WTC11 (cell line): ENCODE measurements around the gene PPP1R37. TPM values are rescaled to one million over a fixed set of nuclear protein-coding genes. Genes with fewer than 3 reads are reported as not detected.

Source experiments
- ATAC-seq: fragments of 200-7000 bp; cut with Tn5 transposase; 2 replicates; pipeline ENCODE4 v1.10.0; 2021; ENCODE audit warnings: mild to moderate bottlenecking, moderate library complexity
- CTCF ChIA-PET: fragments of 300-600 bp; sonication (Branson Sonifier 250); formaldehyde crosslinking; loops from one replicate; lab custom pipeline; 2021; ENCODE audit warnings: antibody characterized with exemption; lab: Charles Lee
- POLR2A ChIA-PET: fragments of 350-600 bp; sonication (Branson Sonifier 250); formaldehyde crosslinking; loops from one replicate; lab custom pipeline; 2021; ENCODE audit warnings: antibody characterized with exemption; lab: Charles Lee
- DNase-seq: peaks from one replicate; pipeline ENCODE4 v3.0.0; 2021; ENCODE audit warnings: low spot score
- H3K27ac Mint-ChIP-seq: 2 replicates; pipeline ENCODE4 v1.8.0; 2021; ENCODE audit warnings: mixed read lengths
- H3K27me3 Mint-ChIP-seq: 2 replicates; pipeline ENCODE4 v1.8.0; 2021; ENCODE audit warnings: low read depth, mild to moderate bottlenecking, moderate library complexity, mixed read lengths
- H3K36me3 Mint-ChIP-seq: 2 replicates; pipeline ENCODE4 v1.8.0; 2021; ENCODE audit warnings: mixed read lengths
- H3K4me1 Mint-ChIP-seq: 2 replicates; pipeline ENCODE4 v1.8.0; 2022; ENCODE audit warnings: mixed read lengths
- H3K4me3 Mint-ChIP-seq: 2 replicates; pipeline ENCODE4 v1.8.0; 2021; ENCODE audit warnings: mild to moderate bottlenecking, moderate library complexity, mixed read lengths
- H3K9me3 Mint-ChIP-seq: 2 replicates; pipeline ENCODE4 v1.8.0; 2021; ENCODE audit warnings: mixed read lengths
- AR ChIP-seq: fragments of 250-450 bp; sonication (Bioruptor Pico); IDR thresholded peaks from 2 replicates; pipeline ENCODE4 v1.9.0; 2021; ENCODE audit warnings: mild to moderate bottlenecking
- E2F4 ChIP-seq: sonication (generic); formaldehyde crosslinking; IDR thresholded peaks from 2 replicates; pipeline ENCODE4 v1.8.1; 2022; ENCODE audit warnings: low read depth, mild to moderate bottlenecking, moderate library complexity, missing genetic modification reagents, borderline replicate concordance
- FOXP1 ChIP-seq: sonication (generic); formaldehyde crosslinking; IDR thresholded peaks from 2 replicates; pipeline ENCODE4 v1.8.0; 2022; ENCODE audit warnings: missing genetic modification reagents, mild to moderate bottlenecking, moderate library complexity, borderline replicate concordance
- GRHL2 ChIP-seq: fragments of 250-450 bp; sonication (Bioruptor Pico); IDR thresholded peaks from 2 replicates; pipeline ENCODE4 v1.8.0; 2022; ENCODE audit warnings: mild to moderate bottlenecking, moderate library complexity; ENCODE audit not compliant: insufficient replicate concordance, severe bottlenecking
- KAT7 ChIP-seq: sonication (generic); formaldehyde crosslinking; IDR thresholded peaks from 2 replicates; pipeline ENCODE4 v1.8.1; 2023; ENCODE audit warnings: missing genetic modification reagents, mild to moderate bottlenecking, borderline replicate concordance
- MLX ChIP-seq: sonication (generic); formaldehyde crosslinking; IDR thresholded peaks from 2 replicates; pipeline ENCODE4 v1.8.1; 2023; ENCODE audit warnings: mild to moderate bottlenecking, missing genetic modification reagents, moderate library complexity
- NFE2L1 ChIP-seq: sonication (generic); formaldehyde crosslinking; IDR thresholded peaks from 2 replicates; pipeline ENCODE4 v1.8.1; 2023; ENCODE audit warnings: missing genetic modification reagents
- RORB ChIP-seq: fragments of 250-450 bp; sonication (Bioruptor Pico); IDR thresholded peaks from 2 replicates; pipeline ENCODE4 v1.9.0; 2021; ENCODE audit warnings: mild to moderate bottlenecking
- SP1 ChIP-seq: sonication (generic); formaldehyde crosslinking; conservative IDR thresholded peaks from 2 replicates; pipeline ENCODE4 v1.8.1; 2022; ENCODE audit warnings: missing genetic modification reagents
- TEAD4 ChIP-seq: sonication (generic); formaldehyde crosslinking; IDR thresholded peaks from 2 replicates; pipeline ENCODE4 v1.8.0; 2022; ENCODE audit warnings: mild to moderate bottlenecking, missing genetic modification reagents
- TP53 ChIP-seq: sonication (generic); formaldehyde crosslinking; IDR thresholded peaks from 2 replicates; pipeline ENCODE4 v1.8.1; 2023; ENCODE audit warnings: mild to moderate bottlenecking, missing genetic modification reagents
- ZMAT4 ChIP-seq: fragments of 250-450 bp; sonication (Bioruptor Pico); IDR thresholded peaks from 2 replicates; pipeline ENCODE4 v1.9.0; 2021; ENCODE audit warnings: mild to moderate bottlenecking
- ZNF121 ChIP-seq: sonication (generic); formaldehyde crosslinking; IDR thresholded peaks from 2 replicates; pipeline ENCODE4 v1.8.0; 2023; ENCODE audit warnings: missing genetic modification reagents
- ZNF138 ChIP-seq: sonication (generic); formaldehyde crosslinking; conservative IDR thresholded peaks from 2 replicates; pipeline ENCODE4 v1.8.1; 2022; ENCODE audit warnings: mild to moderate bottlenecking, moderate library complexity, missing genetic modification reagents
- ZSCAN18 ChIP-seq: fragments of 250-450 bp; sonication (Bioruptor Pico); IDR thresholded peaks from 2 replicates; pipeline ENCODE4 v2.1.2; 2022; ENCODE audit warnings: mild to moderate bottlenecking, moderate library complexity
- total RNA-seq: library from RNA; stranded (reverse); gene quantifications from 3 replicates; pipeline ENCODE4 v1.2.3, GENCODE V29; 2021
- TF ChIP-seq, protein P1 (sequence below): fragments of 250-450 bp; sonication (Bioruptor Pico); conservative IDR thresholded peaks from 2 replicates; pipeline ENCODE4 v1.9.0; 2021; ENCODE audit warnings: mild to moderate bottlenecking
- TF ChIP-seq, protein P2 (sequence below): fragments of 200-600 bp; IDR thresholded peaks from 2 replicates; pipeline ENCODE4 v1.8.0; 2022; ENCODE audit warnings: antibody characterized with exemption
- TF ChIP-seq, protein P3 (sequence below): sonication (generic); formaldehyde crosslinking; IDR thresholded peaks from 2 replicates; pipeline ENCODE4 v1.8.0; 2022; ENCODE audit warnings: missing genetic modification reagents

PPP1R37 gene
- total RNA-seq, 1 experiment from 2014 or later = 35.4 TPM

GRCh38 chr19:45125360-45125759, 32.4 kb downstream of the PPP1R37 start:
- ChIA-PET CTCF (interaction anchor here (0.6 to 2.5 kb wide), 25 partner anchors 7 to 402 kb away, joined by 3 to 19 read pairs (median 6); partner anchors contain the start of genes BLOC1S3, CLASRP, NKPD1 and PPP1R37), POLR2A (no interaction called here)
- Mint-ChIP-seq H3K9me3 (no peaks in the 10 kb centered on the region), H3K27ac (no peak overlapping the region), H3K4me1 (peaks cover 10% of the 10 kb centered on the region), H3K27me3 (no peaks in the 10 kb centered on the region), H3K4me3 (no peak overlapping the region), H3K36me3 (no peaks in the 10 kb centered on the region)
- ATAC-seq = no peak
- TF ChIP-seq AR (CRISPR knock-in tag) (no peak), NFE2L1 (CRISPR knock-in tag) (no peak), RORB (CRISPR knock-in tag) (no peak), MLX (CRISPR knock-in tag) (no peak), GRHL2 (no peak), ZNF138 (CRISPR knock-in tag) (no peak), ZSCAN18 (CRISPR knock-in tag) (no peak)
- TF ChIP-seq, protein P1, sequence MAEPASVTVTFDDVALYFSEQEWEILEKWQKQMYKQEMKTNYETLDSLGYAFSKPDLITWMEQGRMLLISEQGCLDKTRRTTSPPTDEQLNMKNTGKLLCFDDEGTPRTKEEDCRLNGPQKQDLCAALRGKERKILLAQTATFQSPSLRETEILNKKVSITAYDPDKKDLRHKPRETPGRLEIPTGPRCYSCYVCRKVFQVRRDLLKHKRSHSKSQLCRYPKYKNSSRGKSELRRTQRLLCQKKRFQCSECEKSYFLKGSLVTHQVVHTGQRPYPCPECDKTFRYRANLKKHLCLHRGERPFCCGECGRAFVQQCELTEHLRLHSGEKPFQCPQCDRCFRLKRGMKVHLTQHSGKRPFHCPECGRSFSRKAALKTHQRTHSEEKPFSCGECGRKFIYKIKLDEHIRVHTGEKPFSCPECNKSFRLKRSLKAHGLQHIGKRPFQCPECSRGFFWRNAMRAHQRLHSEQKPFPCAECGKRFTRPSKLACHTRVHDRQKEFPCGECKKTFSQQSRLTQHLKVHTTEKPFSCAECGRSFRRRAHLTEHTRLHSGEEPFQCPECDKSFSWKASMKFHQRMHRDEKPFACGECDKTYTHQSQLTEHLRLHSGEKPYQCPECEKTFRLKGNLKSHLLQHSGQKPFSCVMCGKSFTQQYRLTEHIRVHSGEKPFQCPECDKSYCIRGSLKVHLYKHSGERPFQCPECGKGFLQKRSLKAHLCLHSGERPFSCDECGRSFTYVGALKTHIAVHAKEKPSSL (CRISPR knock-in tag) = no peak
- DNase-seq = no peak

DNA sequence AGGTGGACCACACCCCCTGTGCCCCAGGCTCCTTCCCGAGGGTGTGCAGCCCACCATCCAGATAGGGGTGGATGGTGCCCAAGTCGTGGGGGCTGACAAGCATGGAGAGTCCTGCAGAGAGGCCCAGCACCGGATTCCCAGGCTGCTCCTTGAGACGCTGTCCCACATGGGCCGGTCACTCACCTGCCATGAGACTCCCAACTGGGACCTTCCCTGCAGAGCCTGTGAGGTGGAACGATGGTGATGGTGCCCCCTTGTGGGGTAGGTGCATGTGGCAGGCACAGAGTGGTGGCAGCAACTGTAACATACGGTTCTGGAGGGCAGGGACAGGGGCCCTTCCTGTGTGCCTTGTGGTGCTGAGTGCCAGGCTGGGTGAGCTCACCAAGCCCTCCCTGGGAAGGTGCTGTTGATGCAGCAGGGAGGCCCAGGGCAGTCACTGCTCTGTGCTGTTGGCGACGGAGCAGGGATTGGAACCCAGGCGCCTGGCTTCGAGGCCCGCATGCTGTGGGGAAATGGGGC, 33.1 kb downstream of the PPP1R37 start:
- Mint-ChIP-seq H3K27ac (peak overlapping the region; percentile 19; the same call in 1 of the 2 replicates), H3K4me3 (no peak overlapping the region), H3K4me1 (peaks cover 17% of the 10 kb centered on the region), H3K36me3 (no peaks in the 10 kb centered on the region), H3K9me3 (no peaks in the 10 kb centered on the region), H3K27me3 (no peaks in the 10 kb centered on the region)
- DNase-seq (peak; percentile 90), ATAC-seq (peak; percentile 93)
- POLR2A ChIA-PET = interaction anchor here (0.5 kb wide), 1 partner anchor 214 kb away, joined by 3 read pairs; no protein-coding TSS in a partner anchor
- CTCF ChIA-PET = interaction anchor here (0.7 to 2.5 kb wide), 27 partner anchors 8 to 224 kb away, joined by 3 to 19 read pairs (median 5); partner anchors contain the start of genes BLOC1S3, CLASRP, NKPD1 and PPP1R37
- TF ChIP-seq KAT7 (CRISPR knock-in tag) (no peak), ZNF121 (CRISPR knock-in tag) (peak; percentile 7; the same call in 1 of the 2 replicates), TP53 (no peak), SP1 (CRISPR knock-in tag) (0 out of 2 replicates have a peak, but pooled peaks have one; percentile 31), TEAD4 (CRISPR knock-in tag) (no peak), E2F4 (CRISPR knock-in tag) (no peak), FOXP1 (CRISPR knock-in tag) (0 out of 2 replicates have a peak, but pooled peaks have one; percentile 22), ZMAT4 (CRISPR knock-in tag) (no peak)
- TF ChIP-seq, protein P2, sequence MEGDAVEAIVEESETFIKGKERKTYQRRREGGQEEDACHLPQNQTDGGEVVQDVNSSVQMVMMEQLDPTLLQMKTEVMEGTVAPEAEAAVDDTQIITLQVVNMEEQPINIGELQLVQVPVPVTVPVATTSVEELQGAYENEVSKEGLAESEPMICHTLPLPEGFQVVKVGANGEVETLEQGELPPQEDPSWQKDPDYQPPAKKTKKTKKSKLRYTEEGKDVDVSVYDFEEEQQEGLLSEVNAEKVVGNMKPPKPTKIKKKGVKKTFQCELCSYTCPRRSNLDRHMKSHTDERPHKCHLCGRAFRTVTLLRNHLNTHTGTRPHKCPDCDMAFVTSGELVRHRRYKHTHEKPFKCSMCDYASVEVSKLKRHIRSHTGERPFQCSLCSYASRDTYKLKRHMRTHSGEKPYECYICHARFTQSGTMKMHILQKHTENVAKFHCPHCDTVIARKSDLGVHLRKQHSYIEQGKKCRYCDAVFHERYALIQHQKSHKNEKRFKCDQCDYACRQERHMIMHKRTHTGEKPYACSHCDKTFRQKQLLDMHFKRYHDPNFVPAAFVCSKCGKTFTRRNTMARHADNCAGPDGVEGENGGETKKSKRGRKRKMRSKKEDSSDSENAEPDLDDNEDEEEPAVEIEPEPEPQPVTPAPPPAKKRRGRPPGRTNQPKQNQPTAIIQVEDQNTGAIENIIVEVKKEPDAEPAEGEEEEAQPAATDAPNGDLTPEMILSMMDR = peak; percentile 76
- TF ChIP-seq, protein P3, sequence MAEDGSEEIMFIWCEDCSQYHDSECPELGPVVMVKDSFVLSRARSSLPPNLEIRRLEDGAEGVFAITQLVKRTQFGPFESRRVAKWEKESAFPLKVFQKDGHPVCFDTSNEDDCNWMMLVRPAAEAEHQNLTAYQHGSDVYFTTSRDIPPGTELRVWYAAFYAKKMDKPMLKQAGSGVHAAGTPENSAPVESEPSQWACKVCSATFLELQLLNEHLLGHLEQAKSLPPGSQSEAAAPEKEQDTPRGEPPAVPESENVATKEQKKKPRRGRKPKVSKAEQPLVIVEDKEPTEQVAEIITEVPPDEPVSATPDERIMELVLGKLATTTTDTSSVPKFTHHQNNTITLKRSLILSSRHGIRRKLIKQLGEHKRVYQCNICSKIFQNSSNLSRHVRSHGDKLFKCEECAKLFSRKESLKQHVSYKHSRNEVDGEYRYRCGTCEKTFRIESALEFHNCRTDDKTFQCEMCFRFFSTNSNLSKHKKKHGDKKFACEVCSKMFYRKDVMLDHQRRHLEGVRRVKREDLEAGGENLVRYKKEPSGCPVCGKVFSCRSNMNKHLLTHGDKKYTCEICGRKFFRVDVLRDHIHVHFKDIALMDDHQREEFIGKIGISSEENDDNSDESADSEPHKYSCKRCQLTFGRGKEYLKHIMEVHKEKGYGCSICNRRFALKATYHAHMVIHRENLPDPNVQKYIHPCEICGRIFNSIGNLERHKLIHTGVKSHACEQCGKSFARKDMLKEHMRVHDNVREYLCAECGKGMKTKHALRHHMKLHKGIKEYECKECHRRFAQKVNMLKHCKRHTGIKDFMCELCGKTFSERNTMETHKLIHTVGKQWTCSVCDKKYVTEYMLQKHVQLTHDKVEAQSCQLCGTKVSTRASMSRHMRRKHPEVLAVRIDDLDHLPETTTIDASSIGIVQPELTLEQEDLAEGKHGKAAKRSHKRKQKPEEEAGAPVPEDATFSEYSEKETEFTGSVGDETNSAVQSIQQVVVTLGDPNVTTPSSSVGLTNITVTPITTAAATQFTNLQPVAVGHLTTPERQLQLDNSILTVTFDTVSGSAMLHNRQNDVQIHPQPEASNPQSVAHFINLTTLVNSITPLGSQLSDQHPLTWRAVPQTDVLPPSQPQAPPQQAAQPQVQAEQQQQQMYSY (CRISPR knock-in tag) = no peak
